Activated T-cell treated with anti-CD3 and anti-CD28 coated beads, Interleukin-2, amount 50 U/mL, for 1 hour (primary cell): Measurements from ENCODE around the gene PARD6B.
"Not testable (repeated sequence)": the region's sequence is repeated elsewhere in the genome, so short reads cannot be mapped to it uniquely, and the experiment has no call there.

Experiments
- DNase-seq: peaks from one replicate; pipeline ENCODE4 v3.0.0-alpha.2; 2020

PARD6B gene, protein sequence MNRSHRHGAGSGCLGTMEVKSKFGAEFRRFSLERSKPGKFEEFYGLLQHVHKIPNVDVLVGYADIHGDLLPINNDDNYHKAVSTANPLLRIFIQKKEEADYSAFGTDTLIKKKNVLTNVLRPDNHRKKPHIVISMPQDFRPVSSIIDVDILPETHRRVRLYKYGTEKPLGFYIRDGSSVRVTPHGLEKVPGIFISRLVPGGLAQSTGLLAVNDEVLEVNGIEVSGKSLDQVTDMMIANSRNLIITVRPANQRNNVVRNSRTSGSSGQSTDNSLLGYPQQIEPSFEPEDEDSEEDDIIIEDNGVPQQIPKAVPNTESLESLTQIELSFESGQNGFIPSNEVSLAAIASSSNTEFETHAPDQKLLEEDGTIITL

DNA sequence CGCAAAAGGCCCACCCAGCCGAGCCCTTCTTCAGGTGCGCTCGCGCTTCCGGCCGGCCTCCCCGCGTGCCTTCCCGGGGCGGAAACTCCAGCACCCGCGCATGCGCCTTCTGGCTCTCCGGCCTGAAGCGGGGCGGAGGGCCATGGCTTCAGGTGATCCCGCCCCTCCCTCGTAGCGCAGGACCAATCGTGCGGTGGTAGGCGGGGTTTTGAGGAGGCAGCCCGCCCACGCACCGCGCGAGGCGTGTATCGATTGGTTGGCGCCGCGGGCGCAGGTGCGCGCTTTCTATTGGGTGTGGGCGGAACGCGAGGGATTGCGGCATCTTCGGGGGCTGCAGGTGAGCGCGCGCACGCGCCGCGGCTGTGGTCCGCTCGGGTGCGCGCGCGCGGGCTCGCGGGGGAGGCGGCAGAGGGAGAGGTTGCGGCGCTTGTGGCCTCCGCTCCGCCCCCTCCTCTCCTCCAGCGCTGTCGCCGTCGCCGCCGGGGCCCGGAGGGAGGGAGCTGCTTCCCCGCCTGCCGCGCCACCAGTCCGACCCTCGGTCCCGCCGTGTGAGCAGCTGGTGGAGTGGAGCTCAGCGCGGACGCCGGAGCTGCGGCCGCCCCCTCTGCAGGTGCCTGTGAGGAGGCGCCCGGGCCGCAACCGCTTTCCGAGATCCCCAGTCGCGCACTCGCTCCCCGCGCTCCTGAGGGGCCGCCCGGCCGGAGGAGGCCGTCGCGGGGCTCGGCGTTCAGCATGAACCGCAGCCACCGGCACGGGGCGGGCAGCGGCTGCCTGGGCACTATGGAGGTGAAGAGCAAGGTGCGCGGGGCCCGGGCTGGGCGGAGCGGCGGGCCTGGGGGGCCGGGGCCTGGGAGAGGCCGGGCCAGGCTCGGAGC lies at the start of gene PARD6B:
Gene PARD6B, plus strand, starts transcription at position 526 of the 875 bp plus-strand sequence. Its CDS starts 207 bp downstream, at position 733.
- DNase-seq, result peak; percentile 99

DNA sequence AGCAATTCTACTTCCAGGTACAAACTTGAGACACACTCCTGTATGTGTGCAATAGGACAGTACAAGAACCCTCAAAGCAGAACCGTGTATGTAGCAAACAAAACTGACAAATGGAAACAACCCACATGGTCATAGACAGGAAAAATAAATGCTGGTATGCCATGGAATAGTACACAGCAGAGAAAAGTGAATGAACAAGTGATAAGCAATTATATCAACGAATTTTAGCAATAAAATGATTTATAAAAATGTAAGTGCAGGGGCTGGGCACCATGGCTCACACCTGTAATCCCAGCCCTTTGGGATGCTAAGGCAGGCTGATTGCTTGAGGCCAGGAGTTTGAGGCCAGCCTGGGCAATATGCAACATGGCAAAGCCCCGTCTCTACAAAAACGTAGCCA lies 49.3 kb upstream of the PARD6B start:
- DNase-seq, result no peak

DNA sequence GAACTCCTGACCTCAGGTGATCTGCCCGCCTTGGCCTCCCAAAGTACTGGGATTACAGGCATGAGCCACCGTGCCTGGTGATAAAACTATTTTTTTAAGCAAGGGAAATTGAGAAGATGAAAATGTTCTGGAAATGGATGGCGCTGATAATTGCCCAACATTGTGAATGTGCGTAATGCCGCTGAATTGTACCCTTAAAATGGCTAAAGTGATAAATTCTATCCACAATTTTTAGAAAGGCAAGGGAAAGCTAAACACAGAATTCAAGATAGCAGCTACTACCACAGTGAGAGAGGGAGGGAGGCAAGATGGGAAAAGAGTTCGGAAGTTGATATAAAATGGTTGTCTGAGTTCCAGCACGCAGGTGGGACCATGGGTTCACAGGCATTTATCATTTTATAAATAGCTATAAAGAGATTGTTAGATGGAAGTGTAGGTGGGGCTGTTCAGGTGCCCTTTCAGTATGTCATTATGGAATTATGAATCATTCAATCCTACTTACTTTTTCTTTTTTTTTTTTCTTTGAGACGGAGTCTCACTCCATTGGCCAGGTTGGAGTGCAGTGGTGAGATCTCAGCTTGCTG lies 48.3 kb upstream of the PARD6B start:
- no peak for DNase-seq

DNA sequence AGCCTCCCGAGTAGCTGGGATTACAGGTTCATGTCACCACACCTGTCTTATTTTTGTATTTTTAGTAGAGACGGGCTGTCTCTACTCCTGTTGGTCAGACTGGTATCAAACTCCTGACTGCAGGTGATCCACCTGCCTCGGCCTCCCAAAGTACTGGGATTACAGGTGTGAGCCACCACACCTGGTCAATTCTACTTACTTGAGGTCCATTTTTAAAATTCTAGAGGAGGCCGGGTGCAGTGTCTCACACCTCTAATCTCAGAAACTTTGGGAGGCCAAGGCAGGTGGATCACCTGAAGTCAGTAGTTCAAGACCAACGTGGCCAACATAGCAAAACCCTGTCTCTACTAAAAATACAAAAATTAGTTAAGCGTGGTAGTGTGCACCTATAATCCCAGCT lies 47.8 kb upstream of the PARD6B start:
- no peak for DNase-seq

- DNase-seq, result no peak
Observed at GRCh38 chr20:50686821-50687220, 44.6 kb upstream of the PARD6B start.

DNA sequence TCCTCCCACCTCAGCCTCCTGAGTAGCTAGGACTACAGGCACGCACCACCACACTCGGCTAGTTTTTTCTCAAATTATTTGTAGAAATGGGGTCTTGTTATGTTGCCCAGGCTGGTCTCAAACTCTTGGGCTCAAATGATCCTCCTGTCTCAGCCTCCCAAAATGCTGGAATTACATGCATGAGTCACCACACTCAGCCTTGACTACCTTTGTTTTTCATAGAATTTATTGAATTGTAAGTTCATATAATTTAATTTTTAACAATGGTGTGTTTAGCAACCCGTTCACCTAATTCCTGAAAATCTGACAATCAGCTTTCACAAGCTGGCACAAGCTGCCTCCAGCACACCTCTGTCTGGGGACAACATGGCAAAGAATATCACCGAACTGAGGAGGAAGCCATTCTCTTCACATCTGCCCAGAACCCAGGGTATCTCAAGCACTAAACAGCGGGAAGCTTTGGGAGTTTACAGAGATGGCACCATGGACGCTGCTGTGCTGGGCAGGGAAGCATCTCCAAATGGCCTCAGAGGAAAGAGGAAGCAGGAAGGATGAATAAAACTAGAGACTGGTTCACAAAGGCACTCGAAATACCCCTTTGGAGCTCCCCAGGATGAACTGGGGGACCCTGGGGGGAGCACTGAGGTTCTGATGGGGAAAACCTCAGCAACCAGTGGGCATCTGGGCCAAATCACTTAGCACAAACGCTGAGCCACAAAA lies 43.0 kb upstream of the PARD6B start:
- DNase-seq, result no peak

- no peak for DNase-seq
Observed at GRCh38 chr20:50689864-50690649, 41.3 kb upstream of the PARD6B start.

- DNase-seq, result no peak
Observed at GRCh38 chr20:50690650-50691572, 40.5 kb upstream of the PARD6B start, which contains the start of gene RIPOR3. RIPOR3 (minus strand) TSS chr20:50691542; CDS start chr20:50691128, 414 bp downstream.

DNA sequence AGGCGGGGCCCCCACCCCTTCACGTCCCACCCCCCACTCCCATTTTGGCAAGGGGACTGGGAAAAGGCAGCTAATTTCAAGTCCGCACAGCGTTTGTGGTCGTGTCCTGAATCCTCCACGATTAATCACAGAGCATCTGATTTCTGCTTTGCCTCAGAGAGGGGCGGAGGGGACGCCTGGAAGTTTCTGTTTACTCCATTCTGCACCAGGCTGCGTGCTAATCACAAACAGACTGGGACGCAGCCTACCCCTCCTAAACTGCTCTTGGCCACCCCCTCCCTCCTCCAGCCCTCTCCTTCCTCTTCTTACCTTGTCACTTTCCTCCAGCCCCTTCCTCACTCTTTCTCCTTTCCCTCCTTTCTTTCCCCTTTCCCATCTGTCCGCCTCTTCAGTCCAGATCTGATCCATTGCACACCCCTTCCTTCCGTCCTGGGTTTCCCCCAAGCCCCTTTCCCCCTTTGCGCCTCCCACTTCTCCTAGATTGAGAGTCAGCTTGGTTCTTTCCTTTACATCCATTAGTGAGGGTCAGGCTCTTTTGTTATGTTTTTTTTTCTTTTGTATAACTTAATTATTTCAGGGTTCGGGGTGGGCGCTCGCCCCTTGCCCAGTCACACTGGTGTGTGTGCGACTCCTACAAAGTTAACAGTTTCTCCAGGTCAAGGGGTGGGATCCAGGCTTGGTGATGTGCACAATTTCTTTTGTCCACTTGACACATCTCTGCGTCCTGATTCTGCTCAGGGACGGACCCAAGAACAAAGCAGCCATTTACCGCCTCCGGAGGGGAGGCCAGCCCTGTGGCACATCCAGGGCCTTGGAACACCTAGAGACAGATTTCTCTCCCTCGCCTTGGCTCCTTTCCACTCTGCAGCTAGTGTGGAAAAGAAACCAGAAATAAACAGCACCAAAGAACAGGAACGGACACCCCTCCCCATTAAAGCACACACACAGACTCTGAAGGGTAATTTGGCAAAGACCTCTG lies 39.5 kb upstream of the PARD6B start:
- DNase-seq, result no peak

DNA sequence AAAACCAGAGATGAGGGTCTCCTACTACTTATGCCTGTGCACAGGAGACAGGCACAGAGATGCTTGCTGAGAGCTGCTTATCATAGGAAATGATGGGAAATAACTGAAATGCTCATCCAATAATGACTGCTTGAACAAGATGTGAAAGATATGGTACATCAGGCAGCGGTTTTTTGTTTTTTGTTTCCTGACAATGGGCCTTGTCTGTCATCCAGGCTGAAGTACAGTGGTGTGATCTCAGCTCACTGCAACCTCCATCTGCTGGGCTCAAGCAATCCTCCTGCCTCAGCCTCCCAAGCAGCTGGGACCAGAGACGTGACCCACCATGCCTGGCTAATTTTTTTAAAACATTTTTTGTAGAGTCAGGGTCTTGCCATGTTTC lies 38.8 kb upstream of the PARD6B start:
- DNase-seq, result no peak

DNA sequence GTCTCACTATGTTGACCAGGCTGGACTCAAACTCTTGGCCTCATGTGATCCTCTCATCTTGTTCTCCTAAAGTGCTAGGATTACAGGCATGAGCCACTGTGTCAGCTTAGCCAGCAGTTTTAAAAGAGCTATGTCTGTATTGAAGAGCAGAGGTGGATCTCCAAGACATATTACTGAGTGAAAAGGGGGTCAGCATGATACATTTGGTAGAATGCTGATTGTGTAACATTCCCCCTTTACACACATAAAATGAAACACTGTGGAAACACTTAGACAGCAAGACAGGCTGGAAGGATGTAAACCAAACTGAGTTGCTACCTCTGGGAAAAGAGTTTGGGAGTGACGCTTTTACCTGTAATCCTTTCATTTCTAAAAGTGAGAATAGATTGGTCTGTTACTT lies 38.4 kb upstream of the PARD6B start:
- DNase-seq, result no peak

DNA sequence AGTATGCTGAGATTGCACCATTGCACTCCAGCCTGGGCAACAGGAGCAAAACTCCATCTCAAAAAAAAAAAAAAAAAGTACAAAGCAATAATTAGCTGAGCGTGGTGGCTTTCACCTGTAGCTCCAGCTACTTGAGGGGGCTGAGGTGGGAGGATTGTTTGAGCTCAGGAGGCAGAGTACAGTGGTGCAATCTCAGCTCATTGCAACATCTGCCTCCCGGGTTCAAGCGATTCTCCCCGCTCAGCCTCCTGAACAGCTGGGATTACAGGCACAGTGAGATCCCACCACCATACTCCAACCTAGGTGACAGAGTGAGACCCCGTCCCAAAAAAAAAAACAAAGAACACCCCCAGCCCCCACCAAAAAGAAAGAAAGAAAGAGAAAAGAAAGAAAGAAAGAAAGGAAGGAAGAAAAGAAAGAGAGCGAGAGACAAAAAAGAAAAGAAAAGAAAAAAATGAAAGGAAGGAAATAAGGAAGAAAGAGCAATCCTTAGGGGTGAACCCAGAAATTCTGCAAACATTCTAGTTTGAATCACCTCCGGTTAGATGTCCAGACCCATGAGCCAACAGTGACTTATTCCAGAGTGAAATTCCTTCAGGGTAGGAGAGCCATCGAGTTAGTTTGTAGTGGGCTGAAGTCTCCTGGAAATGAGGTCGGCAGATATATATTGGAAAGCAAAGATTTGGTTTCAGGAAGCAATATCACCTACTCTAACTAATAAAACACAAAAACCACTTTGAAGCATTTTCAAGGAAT lies 36.8 kb upstream of the PARD6B start:
- no peak for DNase-seq

DNA sequence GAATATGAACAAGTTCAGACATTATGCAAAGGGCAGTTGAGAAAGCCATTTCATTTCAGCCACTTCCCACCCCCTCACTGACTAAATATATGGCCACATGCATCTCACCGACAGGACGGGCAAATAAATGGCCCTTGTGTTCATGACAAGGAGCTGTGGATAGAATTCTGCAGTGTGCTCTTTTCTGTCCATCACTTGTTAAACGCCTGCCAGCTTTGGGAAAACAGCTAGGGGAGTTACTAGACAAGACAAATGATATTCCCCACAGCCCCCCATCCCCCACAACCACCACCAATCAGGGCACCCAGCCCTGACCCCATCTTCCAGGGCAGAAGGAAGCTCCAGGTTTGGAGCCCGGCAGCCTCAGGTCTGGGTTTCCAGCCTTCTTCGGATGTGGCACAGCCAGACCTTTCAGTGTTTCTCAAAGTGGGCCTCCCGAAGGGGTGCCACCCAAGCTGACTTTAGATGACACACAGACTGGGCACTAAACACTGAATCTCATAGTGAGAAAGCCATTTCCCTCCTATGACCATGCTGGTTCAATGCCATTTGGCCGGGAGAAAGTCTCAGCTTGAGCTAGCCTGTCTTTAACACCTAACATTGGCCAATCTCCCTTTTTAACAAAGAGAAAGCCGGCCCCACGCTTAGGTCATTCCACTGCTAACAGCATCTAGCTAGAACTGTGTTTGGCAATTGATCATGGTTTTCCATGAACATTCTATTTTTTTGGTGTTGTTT lies 36.1 kb upstream of the PARD6B start:
- DNase-seq, result no peak

GRCh38 chr20:50698255-50698654 lies 33.1 kb upstream of the PARD6B start:
- not testable (repeated sequence) for DNase-seq

DNA sequence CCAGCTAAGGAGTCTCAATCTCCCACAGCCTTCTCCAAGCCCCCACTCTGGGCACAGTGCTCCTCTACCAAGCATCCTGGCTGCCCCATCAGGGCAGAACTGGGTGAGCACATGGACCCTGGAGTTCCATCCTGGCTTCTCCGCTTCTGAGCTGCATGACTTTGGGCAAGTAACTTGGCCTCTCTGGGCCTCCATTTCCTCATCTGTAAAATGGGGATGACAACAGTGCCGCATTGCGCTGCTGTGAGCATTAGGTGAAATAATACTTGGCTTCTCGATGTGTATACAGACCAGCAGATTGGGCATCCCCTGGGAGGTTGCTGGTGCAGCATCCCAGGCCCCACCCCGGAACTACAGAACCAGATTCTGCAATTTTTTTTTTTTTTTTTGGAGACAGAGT lies 31.7 kb upstream of the PARD6B start:
- no peak for DNase-seq

DNA sequence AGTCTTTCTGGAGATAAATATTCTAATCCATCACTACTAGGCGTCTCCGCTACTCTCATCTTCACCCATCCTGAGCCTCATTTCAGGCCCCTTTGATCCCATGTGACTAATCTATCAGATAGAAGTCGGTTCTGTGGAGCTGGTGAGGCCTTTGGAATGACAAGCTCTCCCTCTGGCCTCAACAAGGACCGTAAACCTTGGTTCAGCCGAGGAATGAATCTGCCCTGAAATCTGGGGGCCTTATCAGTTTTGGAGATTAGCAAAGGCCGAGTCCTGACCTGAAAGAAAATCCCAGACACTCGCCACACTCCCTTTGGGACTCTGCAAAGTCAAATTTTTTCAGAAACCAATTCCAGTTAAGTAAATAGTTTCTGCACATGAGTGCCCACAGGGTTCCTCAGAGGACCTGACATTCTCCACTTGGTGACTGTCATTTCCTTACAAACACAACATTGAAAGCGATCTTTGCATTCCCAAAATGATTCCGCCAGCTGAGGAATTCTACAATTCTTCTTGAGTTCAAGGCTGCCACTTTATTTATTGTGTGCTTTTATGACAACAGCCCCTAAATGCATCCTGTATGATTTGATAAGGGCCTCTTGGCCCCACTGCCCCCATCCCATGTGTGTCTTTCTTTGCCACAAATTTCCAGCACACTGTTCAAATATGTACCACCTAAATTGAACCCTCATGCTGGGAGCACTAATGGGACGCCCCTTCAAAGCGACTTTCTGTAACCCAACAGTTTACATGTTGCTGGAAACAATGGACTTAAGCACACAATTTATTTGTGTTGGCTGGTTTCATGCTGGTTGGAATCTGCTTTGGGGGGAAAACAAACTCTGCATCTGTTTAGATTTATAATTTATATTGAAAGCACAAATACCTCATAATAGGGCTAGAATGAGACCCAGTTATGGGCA lies 30.1 kb upstream of the PARD6B start:
- DNase-seq, result no peak
